DMS53 treated with DMSO at 0.1 percent for 48 hours (cell line): ENCODE data around the gene PKDREJ.
"Not testable (repeated sequence)": the region's sequence is repeated elsewhere in the genome, so short reads cannot be mapped to it uniquely, and the experiment has no call there.

ENCODE experiments used
- DNase-seq: peaks from one replicate; lab custom pipeline; 2025; ENCODE audit not compliant: unreplicated experiment; lab: John Stamatoyannopoulos, UW

The PKDREJ gene

DNA sequence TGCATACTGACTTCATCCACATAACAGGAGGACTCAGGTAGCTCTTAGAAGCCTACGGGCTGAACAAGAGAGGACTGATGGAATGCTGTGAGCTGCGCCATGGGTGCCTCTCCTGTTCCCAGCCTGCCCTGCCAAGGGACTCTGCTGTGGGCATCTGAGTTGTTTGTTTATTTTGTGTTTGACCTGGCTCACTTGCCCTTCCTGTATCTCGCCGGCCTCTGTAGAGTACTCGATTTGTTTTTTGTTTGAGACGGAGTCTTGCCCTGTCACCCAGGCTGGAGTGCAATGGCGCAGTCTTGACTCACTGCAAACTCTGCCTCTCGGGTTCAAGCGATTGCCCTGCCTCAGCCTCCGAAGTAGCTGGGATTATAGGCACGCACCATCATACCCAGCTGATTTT, 6.4 kb upstream of the PKDREJ start:
- DNase-seq, result no peak

DNA sequence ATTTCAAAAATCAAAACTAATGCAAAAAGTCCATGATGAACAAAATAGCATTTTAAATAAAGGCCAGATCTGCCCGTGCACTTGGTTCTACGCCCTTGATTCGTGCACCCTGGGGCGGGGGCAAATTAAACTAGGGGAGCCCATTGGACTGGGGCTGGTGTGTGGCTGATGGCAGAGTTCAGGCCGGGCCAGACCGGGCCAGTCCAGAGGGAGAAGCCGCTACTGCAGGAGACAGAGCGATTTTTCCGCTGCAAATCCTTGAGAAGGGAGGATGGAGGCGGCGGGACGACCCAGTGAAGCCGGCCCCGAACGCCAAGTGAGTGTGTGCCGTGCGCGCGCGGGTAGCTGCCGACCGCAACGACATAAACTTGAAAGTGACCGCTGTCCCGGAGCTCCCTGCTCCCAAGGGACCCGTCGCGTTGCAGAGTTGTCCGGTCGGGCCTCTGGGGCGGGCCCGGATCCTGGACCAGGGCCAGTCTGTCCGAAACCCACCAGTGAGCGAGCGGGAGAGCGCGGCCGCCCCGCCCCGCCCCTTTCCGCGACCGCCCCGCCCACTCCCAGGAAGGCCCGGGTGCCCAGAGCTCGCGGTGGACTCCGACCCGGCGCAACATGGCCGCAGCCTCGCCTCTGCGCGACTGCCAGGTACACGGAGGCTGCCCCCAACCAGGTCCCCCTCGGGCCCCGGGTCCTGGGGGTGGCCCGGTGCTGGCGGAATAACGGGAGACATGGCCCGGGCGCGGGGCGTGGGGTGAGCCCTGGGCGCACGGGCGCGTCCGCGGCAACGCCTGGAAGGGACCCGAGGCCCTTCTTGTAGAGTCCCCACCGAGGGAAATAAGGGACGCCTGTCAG, 4.5 kb upstream of the PKDREJ start, which contains the start of gene TTC38:
Gene TTC38, plus strand, starts transcription at position 578 of the 849 bp plus-strand sequence. Its CDS starts 32 bp downstream, at position 610.
- peak; percentile 62 for DNase-seq

GRCh38 chr22:46265627-46266026, 2.5 kb upstream of the PKDREJ start:
- DNase-seq, result not testable (repeated sequence)

DNA sequence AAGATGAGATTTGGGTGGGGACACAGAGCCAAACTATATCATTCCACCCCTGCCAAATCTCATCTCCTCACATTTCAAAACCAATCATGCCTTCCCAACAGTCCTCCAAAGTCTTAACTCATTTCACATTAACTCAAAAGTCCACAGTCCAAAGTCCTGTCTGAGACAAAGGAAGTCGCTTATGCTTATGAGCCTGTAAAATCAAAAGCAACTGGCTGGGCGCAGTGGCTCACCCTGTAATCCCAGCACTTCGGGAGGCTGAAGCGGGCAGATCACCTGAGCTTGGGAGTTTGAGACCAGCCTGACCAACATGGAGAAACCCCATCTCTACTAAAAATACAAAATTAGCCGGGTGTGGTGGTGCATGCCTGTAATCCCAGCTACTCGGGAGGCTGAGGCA, 1.4 kb upstream of the PKDREJ start:
- DNase-seq, result not testable (repeated sequence)

- peak; percentile 74 for DNase-seq
Measured at GRCh38 chr22:46262449-46263215, 511 bp downstream of the PKDREJ start.

- DNase-seq, result no peak
Measured at GRCh38 chr22:46260038-46260437, 3.1 kb downstream of the PKDREJ start.

- no peak for DNase-seq
Measured at GRCh38 chr22:46259374-46259773, 3.8 kb downstream of the PKDREJ start.

DNA sequence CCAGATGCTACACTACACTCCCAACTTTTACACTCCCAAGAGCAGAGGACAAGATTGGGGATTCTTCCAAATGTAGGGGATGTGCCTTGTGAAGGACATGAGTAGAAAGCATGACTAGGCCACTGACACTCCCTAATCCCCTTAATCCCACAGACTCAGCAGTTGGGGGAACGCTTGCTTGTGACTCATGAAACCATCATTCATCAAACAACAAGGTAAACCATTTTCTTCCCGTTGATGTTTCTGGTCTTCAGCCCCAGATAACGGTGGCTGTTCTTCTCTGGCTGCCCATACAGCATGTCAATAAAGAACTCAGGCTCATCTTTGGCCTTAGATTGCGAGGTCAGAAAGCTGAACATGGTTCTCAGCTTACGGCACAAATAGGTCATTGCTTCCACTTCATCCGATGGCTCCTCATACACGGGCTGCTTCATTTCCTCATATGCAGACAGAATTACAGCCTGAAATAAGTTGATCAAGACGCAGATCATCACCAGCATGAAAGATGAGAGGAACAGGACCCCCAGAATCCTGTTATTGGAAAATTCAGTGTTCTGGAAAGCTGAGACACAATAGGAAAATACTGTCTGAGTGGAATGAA, 6.7 kb downstream of the PKDREJ start:
- no peak for DNase-seq

DNA sequence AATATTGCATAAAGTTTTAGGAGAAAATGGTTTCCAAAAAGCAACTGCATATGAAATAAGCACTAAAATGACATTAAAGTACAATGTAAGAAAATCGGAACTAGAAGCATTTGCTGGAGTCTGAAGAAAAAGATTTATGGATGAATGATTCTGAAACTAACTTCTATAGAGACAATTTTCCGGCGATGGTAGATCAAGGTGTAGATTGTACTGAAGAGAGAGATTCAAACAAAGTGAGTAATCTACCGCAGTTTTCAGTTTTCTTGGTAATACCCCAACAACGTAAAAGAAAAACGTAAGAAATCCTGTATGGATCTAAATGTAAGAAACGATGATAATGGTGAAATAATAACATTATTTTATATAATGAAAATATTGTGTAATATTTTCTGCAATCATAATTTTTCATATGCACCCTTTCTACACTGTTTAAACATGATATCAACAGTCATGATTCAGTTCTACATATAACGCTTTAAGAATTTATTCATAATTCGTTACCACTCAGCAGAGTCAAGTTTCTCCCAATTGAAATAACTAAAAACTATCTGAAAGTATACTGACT, 11.2 kb downstream of the PKDREJ start:
- DNase-seq, result no peak

DNA sequence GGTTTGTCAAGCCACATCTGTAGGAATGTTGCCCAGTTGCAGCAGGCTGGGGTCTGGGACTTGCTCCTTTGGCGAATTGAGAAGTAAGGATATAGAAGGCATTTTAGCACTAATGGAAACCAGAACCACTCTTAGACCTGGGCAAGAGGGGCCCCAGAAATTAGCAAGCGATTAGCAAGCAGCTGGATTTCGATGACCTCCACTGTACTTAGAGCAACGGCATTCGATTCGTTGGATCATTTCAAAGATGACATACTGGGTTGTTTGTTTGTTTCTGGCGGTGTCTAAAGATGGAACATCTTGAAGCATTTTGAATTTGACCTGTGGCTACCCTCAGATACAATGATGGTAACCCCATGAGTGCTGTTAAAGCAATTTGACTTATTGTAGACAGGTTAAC, 11.9 kb downstream of the PKDREJ start:
- no peak for DNase-seq

DNA sequence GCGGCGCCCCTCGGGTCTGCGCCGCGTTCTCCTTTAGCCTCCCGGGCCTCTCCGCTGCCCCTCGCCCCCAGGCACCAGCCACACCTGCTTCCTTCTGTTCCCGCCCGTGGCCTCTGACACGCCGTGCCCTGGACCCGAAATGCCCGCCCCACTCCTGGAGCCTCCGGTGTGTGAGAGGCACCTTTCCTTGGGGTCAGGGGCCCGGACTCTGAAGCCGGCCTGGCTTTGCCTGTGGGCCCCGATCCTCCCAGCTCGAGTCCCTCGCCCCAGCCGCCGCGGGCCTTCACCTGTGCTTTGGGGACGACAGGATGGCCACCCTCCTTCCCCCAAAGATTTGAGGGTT, 12.4 kb downstream of the PKDREJ start:
- no peak for DNase-seq

- DNase-seq, result peak; percentile 75
Measured at GRCh38 chr22:46250035-46250782, 12.9 kb downstream of the PKDREJ start, which contains the start of gene CDPF1. Gene CDPF1, minus strand, starts transcription at chr22:46250293. Its CDS starts 2,009 bp downstream, at chr22:46248284.

DNA sequence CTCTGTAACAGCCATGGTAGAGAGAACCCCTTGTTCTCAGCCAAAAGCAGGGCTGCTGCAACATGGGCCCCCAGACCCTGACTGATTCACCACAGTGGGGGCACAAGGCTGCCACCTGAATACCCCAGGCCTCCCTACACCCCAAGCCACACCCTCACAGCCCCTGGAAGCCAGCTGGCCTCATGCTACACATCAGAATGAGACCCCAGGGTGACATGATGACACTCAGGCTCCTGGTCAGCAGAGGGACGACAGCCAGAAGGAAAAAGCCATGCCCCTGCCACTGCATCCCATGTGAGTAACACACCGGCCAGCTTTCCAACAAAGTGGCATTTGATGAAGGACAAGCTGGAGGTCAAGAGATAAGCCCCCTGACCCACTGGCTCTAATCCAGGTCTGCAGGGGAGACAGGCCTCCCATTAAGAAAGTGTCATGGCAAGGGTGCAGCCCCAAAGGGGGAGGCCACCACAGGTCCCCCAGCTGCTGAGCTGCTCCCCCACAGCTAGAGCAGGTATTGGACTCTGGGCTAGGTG, 15.6 kb downstream of the PKDREJ start:
- DNase-seq, result no peak

- no peak for DNase-seq
Measured at GRCh38 chr22:46246178-46246577, 17.0 kb downstream of the PKDREJ start.

GRCh38 chr22:46245511-46245910, 17.6 kb downstream of the PKDREJ start:
- DNase-seq, result no peak

DNA sequence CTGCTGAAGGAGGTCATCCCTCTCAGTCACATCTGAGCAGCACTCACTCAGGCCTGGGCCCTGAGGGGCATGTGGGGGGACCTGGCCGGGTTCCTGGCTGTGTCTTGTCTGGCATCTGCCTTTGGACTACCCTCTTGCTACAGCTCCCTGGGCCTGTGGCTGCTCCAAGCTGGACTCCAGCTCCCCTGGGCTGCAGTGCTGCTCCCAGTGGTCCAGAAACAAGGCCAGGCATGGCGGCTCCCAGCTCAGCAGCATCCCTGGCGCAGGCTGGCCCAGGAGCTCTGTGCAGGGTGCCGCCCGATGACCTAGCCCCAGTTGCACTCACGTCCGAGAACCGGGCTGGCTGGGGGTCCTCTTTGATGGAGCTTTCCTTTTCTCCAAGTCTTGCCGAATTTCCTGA, 18.4 kb downstream of the PKDREJ start:
- no peak for DNase-seq

DNA sequence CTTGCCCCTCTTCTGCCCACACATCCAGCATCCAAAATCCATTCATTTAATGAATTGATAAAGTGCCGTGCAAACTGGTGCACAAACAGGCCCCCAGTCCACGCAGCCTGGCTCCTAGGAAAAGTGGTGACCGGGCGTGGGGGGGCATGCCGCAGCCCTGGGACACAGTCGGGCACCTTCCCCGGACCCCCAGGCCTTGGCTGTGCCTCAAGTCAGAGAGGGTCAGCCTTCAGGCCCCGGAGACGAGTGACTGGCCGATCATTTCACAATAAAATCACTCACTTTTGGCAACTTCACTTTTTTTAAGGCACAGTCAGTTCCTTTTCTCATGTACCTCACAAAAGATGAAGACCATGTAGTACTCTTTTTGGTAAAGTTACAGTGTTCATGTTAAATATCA, 21.1 kb downstream of the PKDREJ start:
- DNase-seq, result no peak

GRCh38 chr22:46241396-46242007, 21.6 kb downstream of the PKDREJ start:
- DNase-seq, result no peak

GRCh38 chr22:46240907-46241306, 22.2 kb downstream of the PKDREJ start:
- DNase-seq, result no peak

DNA sequence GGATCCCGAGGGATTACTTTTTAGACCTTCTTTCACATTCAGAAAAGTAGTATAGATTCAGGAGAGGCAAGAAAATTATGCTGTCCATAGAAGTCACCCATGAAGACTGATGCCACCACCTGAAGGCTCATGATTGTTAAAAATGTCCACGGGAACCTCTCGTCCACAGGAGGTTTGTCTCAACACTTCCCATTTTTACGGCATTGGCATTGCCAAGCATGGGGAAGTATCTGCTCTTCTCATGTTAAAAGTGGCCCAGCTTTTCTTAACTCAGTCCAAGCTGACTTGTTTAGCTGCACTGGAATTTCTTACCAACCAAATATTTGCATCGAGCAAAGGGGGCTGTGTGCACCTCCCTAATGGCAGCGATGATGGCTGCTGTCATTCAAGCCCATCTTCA, 22.6 kb downstream of the PKDREJ start:
- DNase-seq, result no peak
